Myocyte (in vitro differentiated cells): Measurements from ENCODE around the gene TMEM163. TPM values are rescaled to one million over a fixed set of nuclear protein-coding genes. Genes with fewer than 3 reads are reported as not detected.

Experiments used
- DNase-seq: peaks from one replicate; pipeline ENCODE4 v3.0.0-alpha.2; 2012; ENCODE audit warnings: low read depth
- total RNA-seq: library from RNA; depleted of rRNA; stranded (reverse); fragments of >200 nt; gene quantifications from 2 replicates; pipeline ENCODE4 v1.2.3, GENCODE V29; 2014

The TMEM163 gene
- total RNA-seq, 1 donor from 2014 or later, result not detected

DNA sequence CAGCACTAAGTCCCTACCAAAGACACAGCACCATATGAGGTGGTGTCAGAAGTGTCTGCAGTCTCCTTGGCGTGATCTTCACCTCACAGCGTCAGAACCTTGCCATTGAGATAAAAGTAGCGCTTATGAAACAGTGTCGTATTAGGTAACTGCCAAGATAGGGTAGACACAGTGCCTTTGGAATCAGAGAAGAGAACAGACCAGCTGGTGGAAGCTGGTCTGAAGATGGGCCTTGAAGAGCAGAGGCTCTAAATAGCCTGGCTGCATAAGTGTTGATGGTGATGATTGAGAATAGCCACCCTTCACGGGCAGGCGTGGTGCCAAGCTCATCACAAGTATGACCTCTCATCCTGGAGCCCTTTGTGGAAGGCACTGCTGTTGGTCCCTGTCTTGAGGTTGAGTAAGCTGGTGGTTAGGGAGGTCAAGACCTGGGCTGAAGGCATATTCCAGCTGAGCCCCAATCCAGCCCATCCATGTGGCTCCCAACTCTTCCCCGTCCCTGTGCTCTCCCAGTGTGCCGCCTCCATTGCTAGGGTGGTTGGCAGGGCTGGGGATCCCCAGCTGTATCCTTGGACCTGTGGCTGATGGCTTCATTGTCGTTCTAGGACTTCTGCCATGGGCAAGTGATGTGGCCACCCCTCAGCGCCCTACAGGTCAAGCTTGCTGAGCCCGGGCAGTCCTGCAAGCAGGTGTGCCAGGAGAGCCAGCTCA lies 277.5 kb downstream of the TMEM163 start:
- peak; percentile 64 for DNase-seq

DNA sequence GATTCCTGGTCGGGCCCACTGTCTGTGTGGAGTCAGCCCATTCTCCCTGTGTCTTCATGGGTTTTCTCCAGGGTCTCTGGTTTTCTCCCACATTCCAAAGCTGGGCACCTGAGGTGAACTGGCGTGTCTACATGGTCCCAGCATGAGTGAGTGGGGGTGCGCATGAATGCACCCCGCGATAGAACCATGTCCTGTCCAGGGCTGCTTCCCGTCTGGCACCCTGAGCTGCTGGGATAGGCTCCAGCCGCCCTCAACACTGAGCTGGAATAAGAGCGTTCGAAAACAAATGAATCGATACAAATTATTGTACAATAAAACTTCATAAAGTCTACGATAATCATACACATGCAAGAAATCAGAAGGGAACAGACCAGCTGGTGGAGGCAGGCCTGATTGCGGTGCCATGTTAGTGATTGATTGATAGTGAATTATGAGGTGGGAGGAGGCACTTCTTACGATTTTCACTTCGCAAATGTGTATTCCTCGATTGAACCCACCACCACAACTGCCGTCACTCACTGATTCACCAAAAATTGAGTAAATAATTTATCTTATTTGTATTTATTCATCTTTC lies 278.4 kb downstream of the TMEM163 start:
- no peak for DNase-seq

DNA sequence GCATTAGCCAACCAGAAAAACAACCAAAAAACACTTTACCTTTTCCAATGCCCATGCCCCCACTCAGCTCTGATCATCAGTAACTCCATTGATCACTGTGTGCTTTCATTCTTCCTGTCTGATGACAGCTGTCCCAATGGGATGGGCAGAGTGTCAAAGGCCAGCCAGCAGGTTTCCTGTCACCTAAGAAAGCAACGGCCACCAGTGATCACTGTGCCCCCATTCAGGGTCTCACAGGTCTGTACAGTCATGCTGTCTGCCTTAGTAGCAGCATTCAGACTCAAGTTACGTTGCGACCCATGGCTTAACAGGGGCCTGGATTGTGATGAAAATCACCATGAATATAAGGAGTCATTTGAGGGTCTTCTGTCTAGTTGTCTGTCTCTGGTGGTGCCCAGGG lies 280.4 kb downstream of the TMEM163 start:
- no peak for DNase-seq

DNA sequence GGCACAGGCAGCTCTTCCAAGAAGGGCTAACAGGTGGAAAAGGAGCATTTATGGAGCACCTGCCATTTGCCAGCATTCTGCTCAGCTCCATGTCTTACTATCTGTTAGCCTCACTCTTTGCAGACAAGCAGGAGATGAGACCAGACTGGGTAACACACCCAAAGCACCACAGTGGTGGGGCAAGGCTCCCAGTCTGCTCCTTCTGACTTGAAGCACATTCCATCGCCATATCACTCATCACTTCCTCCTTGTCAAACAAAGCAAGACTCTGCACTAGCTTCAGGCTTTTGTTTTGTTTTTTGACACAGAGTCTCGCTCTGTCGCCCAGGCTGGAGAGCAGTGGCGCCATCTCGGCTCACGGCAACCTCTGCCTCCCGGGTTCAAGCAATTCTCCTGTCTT lies 282.1 kb downstream of the TMEM163 start:
- no peak for DNase-seq

DNA sequence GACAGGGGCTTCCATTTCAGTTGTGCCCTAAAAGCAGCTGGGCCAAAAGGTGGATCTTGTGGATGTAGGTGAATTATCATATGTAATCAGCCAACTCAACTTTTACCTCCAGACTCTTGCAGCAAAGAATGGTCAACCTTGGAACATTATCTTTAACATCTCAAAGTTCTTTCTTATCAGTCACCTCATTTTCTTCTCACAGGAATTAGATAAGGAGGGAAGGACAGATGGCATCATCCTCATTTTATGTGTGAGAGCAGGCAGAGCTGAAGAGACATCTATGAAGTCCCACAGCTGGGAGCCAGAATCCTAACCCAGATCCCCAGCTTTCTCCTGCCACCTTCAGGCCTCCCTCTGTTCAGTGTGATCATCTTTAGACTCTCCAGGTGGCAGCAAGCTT lies 282.9 kb downstream of the TMEM163 start:
- DNase-seq, result no peak

DNA sequence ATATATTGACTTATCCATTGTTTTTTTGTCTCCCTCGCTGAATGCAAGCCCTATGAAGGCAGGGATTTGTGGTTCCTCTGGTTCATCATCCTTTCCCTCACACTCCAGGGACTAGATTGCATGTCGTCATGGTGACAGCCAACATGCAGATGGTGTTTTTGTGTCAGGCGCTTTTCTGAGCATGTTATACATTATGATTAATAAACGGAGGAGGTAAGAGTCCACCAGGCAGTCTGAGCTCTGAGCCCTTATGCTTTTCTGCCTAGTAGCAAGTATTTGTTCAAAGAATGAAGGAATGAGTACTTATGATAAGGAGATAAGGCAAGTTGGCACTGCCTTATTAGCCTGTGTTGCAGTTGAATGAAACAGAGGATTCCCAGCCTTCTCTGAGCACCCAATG lies 283.3 kb downstream of the TMEM163 start:
- no peak for DNase-seq

DNA sequence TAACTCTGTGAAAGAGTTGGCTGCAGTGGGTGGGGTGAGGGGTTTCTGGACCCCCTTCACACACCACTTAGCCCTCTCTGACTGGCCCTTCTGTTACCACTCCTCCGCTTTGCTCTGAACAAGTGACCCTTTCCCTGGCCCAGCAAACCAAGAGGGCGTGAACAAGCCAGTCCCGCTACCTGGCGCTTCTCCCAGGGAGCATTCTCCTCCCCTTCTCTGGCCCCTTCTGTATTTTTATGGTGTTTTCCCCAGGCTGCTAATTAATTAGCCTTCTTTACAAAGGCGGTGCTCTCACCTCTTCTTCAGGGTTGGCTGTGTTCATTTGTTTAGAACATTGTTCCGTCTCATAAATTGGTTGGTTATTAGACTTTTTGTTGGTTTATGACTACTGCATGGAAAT lies 284.8 kb downstream of the TMEM163 start:
- DNase-seq, result no peak

DNA sequence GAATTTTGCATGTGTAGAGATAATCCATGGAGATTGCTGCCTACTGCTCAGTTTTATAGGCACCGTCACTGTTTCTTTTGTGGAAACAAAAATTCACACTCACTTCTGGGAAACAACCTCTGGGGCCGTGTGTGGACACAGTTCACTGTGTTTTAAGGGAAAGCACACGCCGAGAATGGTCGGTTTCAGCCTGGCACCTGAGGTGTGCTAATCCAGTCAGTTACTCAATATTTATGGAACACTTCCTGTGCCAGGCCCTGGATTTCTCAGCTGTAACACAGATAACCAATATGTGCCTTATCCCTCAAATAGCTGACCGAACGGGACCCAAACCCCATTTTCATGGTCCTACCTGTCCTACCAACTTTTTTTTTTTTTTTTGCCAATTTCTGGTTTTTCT lies 285.3 kb downstream of the TMEM163 start:
- DNase-seq, result no peak

DNA sequence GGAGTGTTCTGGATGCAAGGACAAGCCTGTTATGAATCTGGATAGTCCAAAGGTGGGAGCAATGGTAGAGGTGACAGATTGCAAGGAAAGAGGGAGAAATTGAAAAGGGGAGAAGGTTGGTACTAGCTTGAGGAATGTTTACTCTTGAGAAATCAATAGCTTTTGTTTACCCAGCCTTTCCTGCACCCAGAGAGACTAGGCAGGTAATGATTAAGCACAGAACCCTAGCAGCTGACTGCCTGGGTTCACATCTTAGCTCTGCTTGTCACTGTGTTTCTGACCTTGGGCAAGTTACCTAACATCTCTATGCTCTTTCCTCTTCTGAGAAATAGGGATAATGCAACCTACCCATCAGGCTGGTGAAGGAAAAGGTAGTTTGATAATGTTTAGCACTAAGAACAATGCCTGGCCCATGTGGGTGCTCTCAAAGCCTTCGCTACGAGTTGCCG lies 286.3 kb downstream of the TMEM163 start:
- no peak for DNase-seq

DNA sequence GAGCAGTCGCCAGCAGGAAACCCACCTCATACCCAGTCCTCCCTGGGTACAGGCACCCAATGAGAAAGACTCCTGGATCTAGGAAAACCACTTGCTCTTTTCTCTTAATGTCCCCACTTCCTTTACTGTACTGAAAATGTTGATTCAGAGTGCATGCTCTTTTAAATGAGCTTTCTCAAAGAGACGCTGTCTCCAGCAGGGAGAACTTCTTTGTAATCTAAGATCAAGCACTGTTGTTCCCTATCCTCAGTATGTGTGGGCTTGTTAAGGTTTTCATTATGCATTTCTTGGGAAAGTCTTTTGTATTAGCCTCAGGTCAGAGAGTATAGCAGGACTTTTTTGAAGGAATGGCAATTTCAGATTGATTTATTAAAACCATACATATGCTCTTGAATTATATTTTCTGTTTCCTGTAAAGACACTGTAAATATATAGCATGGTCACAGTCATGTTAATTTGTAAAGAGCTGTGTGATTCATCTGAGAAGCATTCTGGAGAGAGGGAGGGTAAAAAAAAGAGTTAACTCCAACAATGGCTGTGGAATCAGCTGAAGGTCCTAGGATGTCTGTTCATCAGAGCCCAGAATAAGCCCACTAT lies 286.9 kb downstream of the TMEM163 start:
- no peak for DNase-seq

DNA sequence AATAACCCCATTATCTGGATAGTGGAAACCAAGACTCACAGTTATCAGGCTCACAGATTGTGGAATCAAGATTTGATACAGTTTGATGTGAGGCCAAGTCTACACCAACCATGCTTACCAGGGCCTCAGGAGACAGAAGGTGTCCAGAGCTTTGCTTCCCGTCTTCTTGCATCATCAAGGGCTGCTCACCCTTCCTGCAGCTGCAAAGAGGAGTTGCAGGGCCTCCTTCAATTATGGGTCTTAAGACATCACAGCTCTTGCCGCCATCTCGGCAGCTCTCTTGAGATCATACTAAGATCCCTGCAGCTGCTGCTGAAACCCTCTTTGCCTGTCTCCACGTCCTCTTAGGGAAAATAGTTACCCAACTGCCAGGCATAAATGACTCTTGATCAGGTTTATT lies 288.9 kb downstream of the TMEM163 start:
- no peak for DNase-seq

DNA sequence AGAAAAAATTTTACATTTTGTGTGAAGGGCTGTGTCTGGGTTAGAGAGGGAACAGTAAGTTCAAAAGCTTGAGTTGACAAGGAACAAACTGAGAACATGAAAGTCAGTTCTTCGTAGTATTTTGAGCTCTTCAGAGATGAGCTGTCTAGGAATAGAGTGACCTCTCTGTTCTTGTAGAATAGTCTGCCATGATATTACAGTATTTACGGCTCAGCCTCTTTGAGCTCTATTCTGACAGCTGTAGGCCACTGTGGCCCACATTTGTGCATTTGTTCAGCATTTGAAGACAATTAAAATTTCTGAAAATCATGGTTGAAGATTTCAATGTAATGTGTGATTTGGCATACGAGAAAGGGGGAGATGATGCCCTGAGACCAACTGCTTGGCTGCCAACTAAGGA lies 292.1 kb downstream of the TMEM163 start:
- DNase-seq, result no peak

DNA sequence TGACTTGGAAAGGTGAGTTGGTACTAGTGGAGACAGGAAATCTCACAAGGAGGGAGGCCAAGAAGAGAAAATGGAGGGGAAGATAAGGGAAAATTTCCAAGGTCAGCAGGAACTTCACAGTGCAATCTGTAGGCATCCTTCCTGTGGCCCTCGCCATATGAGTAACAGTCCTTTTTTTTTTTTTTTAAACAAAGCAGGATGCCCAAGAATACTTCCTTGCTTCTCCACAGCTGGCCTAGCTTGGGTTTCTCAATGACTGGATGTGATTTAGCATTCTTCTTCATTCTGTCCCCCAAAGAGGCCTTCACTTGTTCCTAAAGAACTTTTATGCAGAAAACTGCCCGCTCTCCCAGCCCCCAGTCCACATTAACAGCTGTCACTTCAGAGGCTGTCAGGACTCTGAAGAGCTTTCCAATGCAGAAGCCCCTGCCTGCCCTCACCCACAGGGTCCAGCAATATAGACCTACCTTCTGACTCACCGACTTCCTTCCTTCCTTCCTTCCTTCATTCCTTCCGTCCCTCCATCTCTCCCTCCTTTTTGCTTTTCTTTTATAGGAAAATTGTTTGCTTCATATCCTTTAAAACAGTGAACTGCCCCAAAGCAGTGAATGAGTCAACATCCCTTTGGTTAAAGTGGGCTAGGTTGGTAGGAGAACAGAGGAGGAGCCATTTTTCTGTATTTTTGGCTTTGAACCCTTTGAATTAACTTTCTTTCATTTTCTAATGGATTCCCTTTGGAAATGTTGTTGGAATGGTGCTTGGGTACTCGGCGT lies 292.9 kb downstream of the TMEM163 start:
- no peak for DNase-seq

DNA sequence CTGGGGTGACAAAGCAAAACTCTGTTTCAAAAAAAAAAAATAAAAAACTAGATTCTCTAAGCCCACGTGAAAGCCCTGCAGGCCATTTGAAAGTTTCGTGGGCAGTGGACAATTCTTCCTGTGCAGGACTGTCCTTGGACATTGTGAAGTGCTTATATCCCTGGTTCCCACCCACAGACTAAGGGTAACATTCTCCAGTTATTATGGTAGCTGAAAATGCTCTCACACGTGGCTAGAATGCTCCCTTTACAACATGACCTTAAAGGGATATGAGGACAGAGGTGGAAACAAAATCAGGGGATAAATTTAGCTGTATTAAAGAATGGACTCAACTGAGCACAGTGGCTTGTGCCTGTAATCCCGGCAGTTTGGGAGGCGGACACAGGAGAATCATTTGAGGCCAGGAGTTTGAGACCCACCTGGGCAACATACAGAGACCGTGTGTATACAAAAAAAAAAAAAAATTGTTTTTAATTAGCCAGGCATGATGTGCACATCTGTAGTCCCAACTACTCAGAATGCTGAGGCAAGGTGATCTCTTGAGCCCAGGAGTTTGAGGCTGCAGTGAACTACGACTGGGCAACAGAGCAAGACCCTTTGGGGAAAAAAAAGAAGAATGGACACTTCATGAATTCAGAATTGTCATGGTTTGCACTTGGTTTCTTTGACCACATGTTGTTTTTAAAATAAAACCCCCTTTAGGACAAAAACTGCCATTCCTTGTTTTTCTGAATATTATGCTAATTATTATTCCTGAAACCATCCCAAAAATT lies 297.1 kb downstream of the TMEM163 start:
- DNase-seq, result no peak

DNA sequence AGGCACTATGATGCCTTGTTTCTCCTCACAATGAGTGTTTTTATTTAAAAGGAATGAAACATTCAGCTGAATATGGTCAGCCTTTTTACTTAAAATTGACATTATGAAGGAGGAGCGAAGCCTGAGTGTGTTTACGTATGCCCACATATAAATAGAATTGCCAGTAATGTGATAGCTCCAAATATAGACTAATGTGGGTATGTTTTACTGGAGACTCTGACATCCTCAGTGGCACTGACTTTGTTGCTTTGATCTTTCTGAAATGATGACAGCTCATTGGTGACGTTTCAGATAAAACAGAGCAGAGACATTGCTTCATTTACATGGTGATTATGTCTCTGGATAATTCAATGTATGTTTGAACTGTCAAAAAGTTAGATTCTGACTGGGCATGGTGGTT lies 297.9 kb downstream of the TMEM163 start:
- DNase-seq, result no peak

DNA sequence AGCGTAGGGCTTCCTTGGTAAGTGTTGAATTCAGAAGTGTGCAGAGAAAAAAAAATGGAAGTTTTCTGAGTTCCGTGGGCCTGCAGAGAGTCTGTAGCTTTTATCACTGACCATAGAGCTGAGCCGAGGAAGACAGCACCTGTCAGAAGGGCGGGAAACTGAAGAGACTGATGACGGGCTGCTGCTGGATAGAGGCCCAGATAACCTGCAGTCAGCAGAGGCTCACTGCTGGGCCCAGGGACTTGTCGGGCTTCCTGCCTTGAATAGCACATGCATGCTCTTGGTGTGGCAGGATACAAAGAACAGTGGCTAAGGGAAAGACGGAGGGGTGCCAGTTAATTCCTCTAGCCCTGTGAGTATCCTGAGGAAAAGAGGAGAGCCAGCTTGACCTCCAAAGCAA lies 298.5 kb downstream of the TMEM163 start:
- DNase-seq, result no peak

DNA sequence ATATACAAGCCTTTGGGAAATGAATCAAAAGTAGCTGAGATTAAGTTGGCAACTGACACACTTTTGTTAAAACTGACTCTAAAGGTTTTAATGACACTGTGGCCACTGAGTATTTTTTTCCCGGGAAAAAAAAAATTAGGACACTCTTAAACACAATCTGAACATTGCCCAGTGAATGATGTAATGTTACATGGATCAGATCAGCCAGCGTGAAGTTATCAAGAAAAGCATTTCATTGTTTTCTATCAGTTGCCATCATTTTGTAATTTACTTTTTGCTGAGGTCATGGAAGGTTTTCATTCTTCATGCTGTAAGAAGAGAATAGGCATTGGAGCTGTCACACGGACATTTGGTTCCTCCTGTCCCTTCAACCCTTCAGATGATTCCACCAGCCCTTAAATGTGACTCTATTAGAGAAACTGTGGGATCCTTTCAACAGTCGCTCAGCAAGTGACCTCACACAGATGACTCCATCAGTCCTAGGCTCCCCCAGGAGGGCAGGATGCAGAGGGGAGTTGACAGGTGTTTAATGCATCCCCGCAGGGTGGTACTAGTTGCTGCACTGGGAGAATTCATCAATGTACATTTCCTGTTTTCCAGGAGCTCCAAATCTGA lies 300.7 kb downstream of the TMEM163 start:
- no peak for DNase-seq

DNA sequence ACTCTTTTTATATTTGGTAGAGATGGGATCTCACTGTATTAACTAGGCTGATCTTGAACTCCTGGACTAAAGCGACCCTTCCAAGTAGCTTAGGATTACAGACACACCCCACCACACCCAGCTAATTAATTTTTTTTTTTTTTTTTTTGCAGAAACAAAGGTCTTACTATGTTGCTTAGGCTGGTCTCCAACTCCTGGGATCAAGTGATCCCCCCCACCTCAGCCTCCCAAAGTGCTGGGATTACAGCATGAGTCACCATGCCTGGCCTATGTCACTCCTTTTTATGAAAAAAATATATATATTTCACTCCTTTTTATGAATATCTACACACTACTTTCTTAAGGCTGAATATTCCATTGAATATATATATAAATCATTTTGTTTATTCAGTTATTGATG lies 302.2 kb downstream of the TMEM163 start:
- no peak for DNase-seq

DNA sequence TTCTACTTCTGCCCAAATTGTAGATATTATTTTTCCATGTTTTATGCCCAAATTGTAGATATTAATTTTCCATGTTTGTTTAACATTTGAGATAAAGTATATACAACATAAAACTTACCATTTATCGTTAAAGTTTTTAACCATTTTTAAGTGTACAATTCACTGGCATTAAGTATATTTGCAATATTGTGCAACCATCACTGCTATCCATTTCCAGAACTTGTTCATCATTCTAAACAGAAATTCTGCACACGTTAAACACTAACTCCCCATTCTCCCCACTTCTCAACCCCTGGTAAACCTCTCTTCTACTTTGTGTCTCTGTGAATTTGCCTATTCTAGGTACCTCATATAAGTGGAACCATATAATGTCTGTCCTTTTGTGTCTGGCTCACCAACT lies 302.8 kb downstream of the TMEM163 start:
- no peak for DNase-seq

DNA sequence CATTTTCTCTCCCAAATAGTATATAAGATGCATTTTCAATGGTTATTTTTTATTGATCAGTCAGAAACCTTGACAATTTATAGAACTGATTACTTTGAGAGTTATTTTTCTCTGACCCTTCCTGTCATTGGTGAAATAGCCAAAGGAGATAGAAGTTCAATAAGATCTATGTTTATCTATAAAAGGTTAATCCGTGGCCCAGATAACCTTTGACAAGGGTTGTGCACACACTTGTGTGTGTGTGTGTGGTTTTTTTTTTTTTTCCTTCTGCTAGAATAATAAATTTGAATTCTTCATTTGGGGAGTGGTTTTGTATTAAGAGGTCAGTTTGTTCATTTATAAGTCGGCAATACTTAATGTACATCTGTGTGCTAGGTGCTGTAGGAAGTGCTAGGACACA lies 304.9 kb downstream of the TMEM163 start:
- DNase-seq, result no peak

DNA sequence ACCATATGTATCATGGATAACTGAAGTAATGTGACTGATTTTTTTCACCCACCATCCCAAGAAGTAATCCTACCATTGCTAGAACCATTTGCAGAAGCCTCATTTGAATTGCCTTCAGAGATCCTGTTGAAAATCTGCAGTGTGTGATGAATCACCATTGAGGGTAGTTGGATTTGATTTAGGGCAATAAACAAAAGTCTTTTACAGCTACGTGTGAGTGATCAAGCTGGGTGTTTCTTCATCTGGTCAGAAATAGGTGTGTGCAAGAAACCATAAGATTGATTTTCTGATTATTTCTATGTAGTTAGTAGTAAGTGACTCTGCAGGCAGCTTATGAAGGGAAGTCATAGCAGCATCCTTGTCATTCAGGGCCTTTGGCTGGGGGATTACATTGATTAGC lies 305.4 kb downstream of the TMEM163 start:
- DNase-seq, result no peak
